HG02970 (cell line): ENCODE measurements around the gene CYBRD1.
"Not testable (repeated sequence)": the region's sequence is repeated elsewhere in the genome, so short reads cannot be mapped to it uniquely, and the experiment has no call there.

ENCODE experiments used
- ATAC-seq: cut with Tn5 transposase; IDR thresholded peaks from one replicate; pipeline ENCODE4 v1.9.1; 2021; ENCODE audit warnings: mild to moderate bottlenecking, moderate library complexity, moderate number of reproducible peaks; ENCODE audit not compliant: unreplicated experiment, low FRiP score

The CYBRD1 gene, protein sequence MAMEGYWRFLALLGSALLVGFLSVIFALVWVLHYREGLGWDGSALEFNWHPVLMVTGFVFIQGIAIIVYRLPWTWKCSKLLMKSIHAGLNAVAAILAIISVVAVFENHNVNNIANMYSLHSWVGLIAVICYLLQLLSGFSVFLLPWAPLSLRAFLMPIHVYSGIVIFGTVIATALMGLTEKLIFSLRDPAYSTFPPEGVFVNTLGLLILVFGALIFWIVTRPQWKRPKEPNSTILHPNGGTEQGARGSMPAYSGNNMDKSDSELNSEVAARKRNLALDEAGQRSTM

DNA sequence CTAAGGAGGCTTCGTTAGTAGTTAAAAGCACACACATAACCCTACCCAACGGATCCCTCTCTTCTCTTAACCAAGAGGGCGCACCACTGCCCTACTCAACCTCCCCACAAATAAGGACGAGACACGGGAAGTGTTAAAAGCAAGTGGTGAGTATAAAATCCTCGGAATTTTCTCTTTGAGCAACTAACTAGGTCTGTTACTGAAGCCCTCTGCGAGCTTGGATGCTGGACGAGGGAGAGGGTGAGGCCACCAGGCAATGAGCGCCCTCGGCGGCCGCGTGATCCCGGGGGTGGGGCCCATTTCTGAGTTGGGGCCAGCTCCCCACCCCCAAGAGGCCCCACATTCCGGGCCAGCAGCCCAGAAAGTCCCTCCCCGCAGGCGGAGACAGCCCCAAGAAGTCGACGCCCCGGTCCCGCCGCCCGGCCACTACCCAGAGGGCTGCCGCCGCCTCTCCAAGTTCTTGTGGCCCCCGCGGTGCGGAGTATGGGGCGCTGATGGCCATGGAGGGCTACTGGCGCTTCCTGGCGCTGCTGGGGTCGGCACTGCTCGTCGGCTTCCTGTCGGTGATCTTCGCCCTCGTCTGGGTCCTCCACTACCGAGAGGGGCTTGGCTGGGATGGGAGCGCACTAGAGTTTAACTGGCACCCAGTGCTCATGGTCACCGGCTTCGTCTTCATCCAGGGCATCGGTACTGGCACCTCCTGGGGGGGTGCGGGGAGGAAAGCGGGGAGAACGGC lies at the start of gene CYBRD1:
Gene CYBRD1, plus strand, starts transcription at position 423 of the 736 bp plus-strand sequence. Its CDS starts 72 bp downstream, at position 495.
- no peak for ATAC-seq

DNA sequence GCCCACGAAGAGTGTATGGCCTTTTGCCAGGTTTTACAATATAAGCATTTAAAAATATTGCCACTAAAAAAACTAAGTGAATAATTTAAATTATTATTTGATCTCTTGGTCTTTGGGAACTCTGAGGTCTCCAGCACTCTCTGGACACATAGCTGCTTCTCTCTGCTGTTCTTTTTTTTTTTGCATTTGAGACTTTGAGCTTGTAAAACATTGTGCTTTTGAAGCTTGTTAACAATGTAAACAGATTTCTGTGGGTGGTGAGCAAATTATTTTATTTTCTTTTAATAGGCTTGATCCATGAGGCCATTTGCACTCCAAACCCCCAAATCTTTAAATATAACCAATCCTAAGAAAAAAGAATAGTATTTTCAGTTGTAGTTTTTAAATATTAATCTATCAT lies 46.3 kb upstream of the CYBRD1 start:
- ATAC-seq, result no peak

DNA sequence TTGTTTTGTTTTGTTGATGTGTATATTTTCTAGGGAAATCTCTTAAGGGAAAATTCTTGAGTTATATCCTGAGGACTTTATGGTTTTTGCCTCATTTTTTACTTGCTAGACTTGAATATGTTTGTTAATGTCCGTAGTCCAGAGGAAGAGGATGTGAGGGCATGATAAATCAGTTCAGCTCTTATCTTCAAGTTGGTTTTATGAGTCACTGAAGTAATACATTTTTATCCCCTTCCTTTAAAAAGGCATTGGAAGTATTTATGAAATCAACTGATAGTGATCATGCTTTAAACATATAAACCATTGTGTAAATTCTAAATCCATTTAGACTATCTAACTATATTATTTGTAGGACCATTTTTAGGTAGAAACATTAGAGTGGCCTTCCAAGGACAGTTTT lies 43.9 kb upstream of the CYBRD1 start:
- ATAC-seq, result no peak

DNA sequence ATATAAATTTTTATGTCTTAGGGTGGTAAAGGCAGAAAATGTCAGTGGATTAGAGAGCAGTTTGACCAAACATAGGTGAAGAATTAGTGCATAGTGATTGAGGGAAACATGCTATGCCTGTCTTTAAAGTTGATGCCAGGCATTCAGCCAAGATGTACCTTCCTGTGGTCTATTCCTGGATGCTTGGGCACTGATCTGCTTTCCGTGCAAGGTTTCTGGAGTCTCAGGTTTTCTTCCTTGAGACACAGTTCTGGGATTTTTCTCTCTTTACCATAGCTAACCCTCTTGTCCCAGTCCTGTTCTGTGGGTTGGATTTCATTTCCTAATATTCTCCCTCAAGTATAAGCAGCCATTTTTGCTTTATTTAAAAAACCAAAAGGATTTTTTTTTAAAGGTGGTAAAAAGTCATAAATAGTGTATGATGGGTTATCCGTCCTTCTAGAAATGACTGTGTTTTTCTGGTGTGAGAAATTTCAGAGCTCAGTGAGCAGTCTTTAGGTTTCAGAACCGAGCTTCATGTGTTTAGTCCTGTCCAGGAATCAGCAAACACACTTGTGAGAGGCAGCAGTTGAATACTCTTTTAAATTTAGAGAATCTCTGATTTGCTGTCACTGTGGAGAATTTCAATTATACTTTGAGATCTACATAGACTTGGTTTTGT lies 43.0 kb upstream of the CYBRD1 start:
- ATAC-seq, result no peak

DNA sequence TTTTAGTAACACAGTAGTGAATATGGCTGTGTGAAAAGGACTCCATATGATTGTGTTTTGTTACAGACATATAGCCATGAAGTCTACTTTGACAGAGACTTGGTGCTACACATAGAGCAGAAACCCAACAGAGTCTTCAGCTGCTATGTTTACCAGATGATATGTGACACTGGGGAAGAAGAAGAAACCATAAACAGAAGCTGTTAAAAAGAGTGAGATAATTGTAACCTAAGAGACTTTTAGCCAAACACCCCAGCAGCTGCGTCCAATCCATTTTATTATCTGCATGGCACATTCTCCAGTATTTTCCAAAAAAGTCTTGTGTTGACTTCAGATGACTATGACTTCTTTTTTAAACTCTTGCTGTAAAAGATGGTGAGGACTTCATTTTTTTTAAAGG lies 41.4 kb upstream of the CYBRD1 start:
- ATAC-seq, result no peak

DNA sequence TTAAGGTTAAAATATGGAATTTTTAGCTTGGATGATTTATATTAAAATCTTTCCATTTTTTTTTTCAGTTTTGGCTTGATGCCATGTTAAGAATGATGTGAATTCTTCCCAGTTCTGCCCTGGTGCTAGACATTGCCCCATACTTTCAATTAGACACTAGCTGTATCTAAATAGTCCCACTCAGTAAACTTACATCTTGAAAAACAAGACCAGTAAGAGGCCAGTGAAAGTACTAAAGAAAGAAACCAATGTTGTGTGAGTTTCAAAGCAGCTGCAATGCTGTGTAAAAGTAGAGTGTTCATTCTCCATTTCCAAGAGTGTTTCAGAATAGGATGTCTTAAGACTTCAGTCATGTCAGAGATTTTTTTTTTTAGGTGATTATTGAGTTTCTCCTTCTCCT lies 40.0 kb upstream of the CYBRD1 start:
- ATAC-seq, result no peak

DNA sequence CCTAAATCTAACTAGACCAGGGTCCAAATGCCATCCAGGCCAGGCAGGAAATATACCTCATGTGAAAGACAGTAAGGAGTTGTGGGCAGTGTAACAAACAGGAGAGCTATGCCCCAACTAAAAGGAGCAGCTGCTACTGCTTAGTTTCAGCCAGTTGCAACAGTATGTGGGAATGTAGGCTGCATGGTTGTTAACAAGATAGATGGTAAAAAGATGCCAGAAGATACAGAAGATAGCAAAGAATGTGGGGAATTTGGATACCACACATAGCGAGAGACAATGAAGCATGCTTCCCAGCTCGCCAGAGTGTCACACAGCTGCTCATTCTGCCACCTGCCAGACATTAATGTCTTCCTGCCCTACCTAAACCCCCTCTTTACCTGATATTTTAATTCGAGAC lies 39.4 kb upstream of the CYBRD1 start:
- no peak for ATAC-seq

DNA sequence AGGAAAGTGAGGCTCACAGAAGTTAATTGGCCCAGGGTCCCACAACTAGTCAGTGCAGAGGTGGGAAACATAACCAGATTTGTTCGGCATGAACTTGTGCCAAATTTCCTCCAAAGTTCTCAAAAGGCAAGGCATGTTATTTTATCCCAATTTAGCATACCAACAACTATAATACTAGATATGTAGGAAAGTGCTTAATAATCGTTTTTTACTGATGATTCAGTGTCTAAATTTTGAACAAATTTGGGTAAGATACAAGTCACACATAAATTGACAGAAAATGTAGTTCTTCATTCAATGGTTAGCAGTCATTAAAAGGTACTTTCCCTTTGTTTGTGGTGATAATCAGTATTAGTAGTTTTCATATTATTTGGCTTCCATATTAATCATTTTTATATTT lies 38.5 kb upstream of the CYBRD1 start:
- no peak for ATAC-seq

DNA sequence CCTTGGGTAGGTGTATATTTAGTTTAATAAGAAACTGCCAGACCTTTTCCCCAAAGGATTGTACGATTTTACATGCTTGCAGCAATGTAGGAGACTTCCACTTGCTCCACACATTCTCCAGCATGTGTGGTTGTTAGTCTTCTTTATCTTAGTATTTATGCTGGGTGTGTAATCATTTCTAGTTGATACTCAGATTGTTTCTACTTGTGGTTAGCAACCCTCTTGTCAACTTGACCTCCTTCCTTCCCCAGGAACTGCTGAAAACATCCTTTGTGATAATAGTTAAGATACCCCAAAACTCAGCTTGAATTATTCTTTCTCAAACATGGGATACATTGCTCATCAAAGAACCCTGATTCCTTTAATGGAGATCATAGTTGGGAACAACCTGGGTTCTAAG lies 37.2 kb upstream of the CYBRD1 start:
- no peak for ATAC-seq

DNA sequence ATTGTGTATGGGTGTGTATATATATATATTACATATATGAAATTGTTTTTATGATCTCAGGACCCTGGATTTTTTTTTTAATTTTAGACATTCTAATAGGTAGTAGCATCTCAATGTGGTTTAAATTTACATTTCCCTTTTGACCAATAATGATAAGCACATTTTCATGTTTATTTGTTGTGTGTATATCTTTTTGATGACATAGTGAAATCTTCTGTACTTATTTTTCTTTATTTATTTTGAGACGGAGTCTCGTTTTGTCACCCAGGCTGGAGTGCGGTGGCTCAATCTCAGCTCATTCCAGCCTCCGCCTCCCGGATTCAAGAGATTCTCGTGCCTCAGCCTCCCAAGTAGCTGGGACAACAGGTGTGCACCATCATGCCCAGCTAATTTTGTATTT lies 35.1 kb upstream of the CYBRD1 start:
- no peak for ATAC-seq

DNA sequence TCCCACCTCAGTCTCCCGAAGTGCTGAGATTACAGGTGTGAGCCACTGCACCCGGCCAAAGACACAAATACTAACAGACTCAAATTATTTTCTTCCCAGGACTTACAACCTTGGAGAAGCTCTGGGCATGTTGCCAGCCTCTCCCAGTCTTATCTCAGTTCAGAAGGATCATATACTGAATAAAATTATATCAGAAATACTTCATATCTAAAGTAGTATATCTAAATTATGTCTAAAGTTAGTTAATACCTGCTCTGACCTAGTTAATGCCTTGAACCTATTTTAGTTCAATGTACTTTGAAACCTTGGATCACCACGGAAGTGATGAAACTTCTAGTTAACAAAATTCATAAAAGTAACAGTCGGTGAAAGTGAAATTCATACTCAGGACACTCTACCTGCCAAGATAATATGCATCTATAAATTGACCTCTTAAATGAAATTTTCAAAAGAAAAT lies 34.4 kb upstream of the CYBRD1 start:
- ATAC-seq, result no peak

DNA sequence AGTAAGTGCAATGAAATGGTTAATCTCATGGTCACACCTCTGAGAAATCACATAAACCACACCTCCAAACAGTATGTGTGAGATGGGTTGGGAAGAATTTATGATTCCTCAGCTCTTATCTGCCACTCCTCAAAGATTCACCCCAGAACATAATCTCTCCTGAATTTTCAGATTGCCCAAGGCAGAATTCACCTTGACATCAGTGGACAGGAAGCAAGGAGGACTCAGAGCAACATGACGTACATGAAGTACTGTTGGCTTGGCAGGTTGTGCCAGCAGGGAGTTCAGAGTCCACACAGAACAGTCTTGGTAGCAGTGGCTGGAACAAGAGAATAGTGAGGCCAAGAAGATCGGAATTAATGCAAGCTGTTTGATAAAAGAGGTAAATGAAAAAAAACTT lies 31.7 kb upstream of the CYBRD1 start:
- ATAC-seq, result no peak

DNA sequence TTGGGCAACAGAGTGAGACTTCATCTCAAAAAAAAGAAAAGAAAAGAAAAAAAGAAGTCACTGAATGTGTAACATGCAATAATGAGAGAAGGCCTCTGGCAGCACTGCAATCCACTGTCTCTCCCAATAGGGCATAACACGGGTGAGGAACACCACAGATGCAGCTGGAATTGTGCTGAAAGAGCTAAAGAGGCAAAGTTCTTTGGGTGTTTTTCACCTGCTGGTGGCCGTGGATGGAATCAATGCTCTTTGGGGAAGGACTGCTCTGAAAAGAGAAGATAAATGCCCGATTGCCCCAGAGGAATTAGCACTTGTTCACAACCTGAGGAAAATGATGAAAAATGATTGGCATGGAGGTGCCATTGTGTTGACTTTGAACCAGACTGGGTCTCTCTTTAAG lies 31.0 kb upstream of the CYBRD1 start:
- ATAC-seq, result no peak

DNA sequence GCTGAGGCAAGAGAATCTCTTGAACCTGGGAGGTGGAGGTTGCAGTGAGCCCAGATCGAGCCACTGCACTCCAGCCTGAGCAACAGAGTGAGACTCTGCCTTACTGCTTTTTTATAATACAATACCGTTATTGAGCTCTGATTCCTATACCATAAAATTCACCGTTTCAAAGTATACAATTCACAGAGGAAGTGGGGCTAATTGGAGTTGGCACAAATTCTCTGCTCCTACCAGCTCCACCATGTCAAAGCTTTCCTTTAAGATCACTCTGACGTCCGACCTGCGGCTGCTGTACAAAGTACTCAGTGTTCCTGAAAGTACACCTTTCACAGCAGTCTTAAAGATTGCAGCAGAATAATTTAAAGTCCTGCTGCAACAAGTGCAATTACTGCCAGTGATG lies 29.6 kb upstream of the CYBRD1 start:
- no peak for ATAC-seq

DNA sequence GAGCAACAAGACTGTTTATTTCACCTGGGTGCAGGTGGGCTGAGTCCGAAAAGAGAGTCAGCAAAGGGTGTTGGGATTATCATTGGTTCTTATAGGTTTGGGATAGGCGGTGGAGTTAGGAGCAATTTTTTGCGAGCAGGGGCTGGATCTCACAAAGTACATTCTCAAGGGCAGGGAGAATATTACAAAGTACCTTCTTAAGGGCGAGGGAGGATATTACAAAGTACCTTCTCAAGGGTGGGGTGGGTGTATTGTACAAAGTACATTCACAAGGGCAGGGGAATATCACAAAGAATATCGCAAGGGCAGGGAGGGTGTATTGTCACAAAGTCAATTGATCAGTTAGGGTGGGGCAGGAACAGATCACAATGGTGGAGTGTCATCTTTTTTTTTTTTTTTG lies 24.6 kb upstream of the CYBRD1 start:
- not testable (repeated sequence) for ATAC-seq

DNA sequence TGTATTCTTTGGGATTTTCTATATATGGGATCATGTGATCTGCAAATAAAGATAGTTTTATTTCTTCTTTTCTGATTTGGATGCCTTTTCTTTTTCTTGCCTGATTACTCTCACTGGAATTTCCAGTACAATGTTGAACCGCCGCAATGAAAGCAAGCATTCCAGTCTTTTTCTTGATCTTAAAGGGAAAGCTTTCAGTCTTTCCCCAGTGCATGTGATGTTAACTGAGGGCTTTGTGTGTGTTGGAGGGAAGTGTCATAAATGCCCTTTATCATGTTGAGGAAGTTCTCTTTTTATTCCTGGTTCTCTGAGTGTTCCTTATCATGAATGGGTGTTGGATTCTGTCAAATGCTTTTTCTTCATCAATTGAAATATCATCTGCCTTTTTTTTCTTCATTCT lies 16.9 kb upstream of the CYBRD1 start:
- no peak for ATAC-seq

DNA sequence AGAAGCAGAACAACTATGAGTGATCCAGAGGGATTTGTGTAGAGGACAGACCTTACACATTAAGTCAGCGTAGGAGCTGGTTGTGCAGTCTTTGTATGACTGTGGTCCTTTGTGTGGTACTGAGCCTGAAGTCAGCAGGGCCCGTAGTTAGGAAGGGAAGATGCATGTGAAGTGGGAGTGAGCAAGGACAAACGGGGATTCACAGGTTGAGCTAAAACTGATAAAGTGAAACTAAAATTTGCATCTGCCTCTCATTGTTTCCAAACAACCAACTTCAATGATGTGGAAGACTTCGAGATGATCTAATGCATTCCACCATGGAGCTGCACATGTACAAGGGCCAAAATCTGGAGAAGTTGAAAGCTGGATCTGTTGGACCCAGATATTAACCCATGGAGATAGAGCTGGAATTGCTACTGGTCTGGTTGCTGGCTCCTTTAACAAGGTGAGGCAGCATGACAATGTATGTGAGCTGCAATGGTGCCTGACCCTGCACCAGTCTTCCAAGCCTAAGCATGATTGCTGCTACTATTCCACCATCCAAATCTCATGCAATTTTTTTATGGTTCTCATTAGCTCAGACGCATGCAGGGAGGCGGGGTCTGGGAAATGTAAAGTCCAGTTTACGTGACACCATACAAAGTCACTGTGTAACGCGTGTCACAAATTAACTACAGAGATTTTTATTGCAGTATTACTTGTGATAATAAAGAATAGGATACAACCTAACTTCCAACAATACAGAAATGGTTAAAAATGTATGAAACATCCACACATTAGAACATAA lies 12.1 kb upstream of the CYBRD1 start:
- no peak for ATAC-seq

DNA sequence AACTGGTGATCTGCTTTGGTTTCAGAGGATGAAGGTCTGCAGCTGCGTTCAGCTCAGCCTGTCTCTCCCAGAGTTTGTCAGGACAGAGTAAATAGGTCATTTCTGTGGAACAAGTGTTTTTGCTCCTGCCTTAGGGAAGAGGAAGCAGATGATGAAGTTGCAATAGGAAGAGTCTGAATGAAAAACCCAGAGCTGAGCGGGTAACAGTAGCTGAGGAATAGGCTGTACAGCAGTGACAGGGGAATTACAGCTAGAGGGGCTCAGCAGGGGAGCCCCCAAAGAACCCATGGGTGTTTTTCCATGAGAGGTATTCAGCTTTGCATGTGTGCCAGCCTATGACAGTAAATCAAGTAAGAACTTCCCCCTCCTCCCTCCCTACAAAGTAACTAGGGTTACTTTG lies 10.3 kb upstream of the CYBRD1 start:
- ATAC-seq, result no peak

DNA sequence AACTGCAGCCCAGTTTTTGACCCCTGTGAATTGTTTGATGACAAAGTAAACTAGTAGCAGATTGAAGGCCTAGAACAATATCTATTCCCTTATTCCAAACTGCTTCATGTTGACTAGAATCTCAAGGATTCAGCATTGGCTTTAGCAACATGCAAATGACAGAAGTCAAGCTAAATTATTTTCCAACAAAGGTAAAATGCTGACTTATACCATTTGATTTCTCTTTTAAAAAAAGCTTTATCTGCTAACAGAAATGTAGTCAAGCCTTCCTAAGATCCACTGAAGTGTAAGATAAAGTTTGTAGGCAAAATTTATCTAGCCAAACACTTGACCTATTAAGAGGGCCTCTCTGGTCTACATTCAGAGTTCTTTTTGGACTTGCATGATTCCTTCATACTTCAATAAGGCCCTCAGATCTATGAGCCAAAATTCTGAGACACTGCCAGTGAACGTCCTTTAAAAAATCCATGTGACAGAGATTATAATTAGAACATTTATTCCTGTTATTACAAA lies 9.5 kb upstream of the CYBRD1 start:
- ATAC-seq, result no peak

DNA sequence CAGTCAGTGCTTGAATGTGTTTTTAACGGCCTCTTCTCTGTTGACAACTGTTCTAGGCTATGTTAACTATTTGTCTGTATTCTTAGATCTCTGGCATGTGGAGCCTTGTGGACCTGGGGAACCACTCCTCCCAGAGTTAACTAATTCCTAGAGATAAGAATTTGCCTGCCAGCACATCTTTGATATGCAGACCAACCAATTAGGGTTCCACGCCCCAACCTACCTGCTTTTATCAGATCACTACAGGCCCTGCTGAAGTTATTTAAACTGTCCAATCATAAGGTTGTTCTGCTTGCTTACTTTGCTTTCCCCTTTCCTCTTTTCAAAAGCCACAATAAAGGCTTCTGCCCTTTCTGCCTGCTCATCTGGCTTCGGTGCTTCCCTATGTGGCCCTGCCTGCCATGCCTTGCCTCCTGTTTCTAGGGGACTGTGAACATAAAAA lies 8.5 kb upstream of the CYBRD1 start:
- ATAC-seq, result no peak
